Thymus (tissue), 11 donors: ENCODE measurements around the gene FGD3. TPM values are rescaled to one million over a fixed set of nuclear protein-coding genes. Genes with fewer than 3 reads are reported as not detected.

ENCODE experiments used
- DNase-seq, 9 donors: peaks; one replicate each; pipeline ENCODE4 v3.0.0-alpha.2; 2013; ENCODE audit warnings: low spot score in 9 of 9, low read depth in 6 of 9, missing footprints in 1 of 9
- H3K27ac ChIP-seq, 2 donors: one replicate each; pipeline ENCODE4 v1.5.1; 2013; ENCODE audit warnings: control low read depth in 1 of 2, low read depth in 1 of 2, low read length in 1 of 2, mild to moderate bottlenecking in 1 of 2, moderate library complexity in 1 of 2
- H3K27me3 ChIP-seq, 2 donors: one replicate each; pipeline ENCODE4 v1.5.1; 2013; ENCODE audit warnings: low read length in 1 of 2; ENCODE audit not compliant: control insufficient read depth in 2 of 2, insufficient read depth in 1 of 2
- H3K36me3 ChIP-seq, 2 donors: one replicate each; pipeline ENCODE4 v1.5.1; 2013; ENCODE audit warnings: low read length in 1 of 2, mild to moderate bottlenecking in 1 of 2, moderate library complexity in 1 of 2; ENCODE audit not compliant: control insufficient read depth in 2 of 2, insufficient read depth in 2 of 2
- H3K4me1 ChIP-seq, 2 donors: one replicate each; pipeline ENCODE4 v1.5.1; 2013; ENCODE audit warnings: low read length in 2 of 2; ENCODE audit not compliant: control insufficient read depth in 2 of 2, insufficient read depth in 2 of 2
- H3K4me3 ChIP-seq, 2 donors: one replicate each; pipeline ENCODE4 v1.5.1; 2013; ENCODE audit warnings: low read length in 2 of 2, control low read depth in 1 of 2, mild to moderate bottlenecking in 1 of 2
- H3K9me3 ChIP-seq, 2 donors: one replicate each; pipeline ENCODE4 v1.5.1; 2013; ENCODE audit warnings: low read length in 1 of 2, mild to moderate bottlenecking in 1 of 2; ENCODE audit not compliant: control insufficient read depth in 2 of 2, insufficient read depth in 1 of 2
- WGBS: extraction: QIAGEN DNeasy Blood & Tissue Kit; methylation state at CpG from one replicate; pipeline ENCODE4 v1.1.7; 2013; 5-methylcytosine and 5-hydroxymethylcytosine counted together
- polyA plus RNA-seq: library from polyadenylated mRNA; stranded (reverse); fragments of 200-250 nt; gene quantifications from one replicate; pipeline ENCODE4 v1.2.3, GENCODE V29; 2013
- total RNA-seq: library from RNA; stranded (reverse); fragments of 120-200 nt; gene quantifications from one replicate; pipeline ENCODE4 v1.2.4, GENCODE V29; 2013
- donor health status: healthy.

Gene FGD3
- total and polyA plus RNA-seq, 2 donors = 35.7 to 48.9 TPM

DNA sequence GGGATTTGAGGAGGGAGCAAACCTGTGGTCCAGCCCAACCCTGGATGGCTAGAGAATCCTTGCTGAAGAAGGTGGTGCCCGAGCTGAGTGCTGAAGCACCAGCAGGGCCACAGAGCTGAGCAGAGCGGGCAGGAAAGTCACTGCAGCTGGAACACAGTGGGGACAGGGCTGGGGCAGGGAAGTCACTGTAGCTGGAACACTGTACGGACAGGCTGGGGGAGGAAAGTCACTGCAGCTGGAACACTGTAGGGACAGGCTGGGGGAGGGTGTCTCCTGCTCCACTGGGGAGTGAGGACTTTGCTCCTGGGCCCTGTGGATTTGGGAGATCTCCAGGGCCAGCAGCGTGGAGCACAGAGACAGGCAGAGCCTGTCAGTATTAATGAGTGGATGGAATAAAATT lies 102.2 kb downstream of the FGD3 start:
- H3K27ac ChIP-seq = no peak overlapping the region
- H3K4me1 ChIP-seq = peaks cover 3 to 20% of the 10 kb centered on the region in 2 donors
- H3K9me3 ChIP-seq = no peaks in the 10 kb centered on the region
- no peak for DNase-seq
- no peaks in the 10 kb centered on the region for H3K36me3 ChIP-seq
- no peak overlapping the region for H3K4me3 ChIP-seq
- no peaks in the 10 kb centered on the region for H3K27me3 ChIP-seq
- WGBS = 96% methylated on average over 4 of the region's 4 CpGs

- no peak overlapping the region for H3K27ac ChIP-seq
- no peak for DNase-seq
- 98% methylated on average over 4 of the region's 4 CpGs for WGBS
These were observed 102.9 kb downstream of the FGD3 start for GRCh38 chr9:93050231-93050630.

DNA sequence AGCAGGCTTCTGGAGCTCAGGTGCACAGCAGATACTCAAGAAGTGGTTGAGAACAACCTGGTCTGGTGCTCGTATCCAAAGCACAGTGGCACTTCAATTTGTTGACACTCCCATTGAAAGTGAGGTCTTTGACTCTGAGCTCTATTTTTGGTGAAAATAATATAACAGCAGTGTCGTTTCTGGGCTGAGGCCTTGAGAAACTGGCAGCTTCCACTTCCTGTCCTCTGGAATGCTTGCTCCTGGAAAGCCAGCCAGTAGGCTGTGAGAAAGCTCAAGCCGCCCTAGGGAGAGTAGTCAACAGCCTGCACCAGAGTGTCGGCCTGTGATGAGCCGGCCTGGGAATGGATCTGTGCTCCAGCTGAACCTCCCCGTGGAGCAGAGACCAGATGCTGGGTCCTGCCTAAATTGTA lies 104.4 kb downstream of the FGD3 start:
- no peak overlapping the region for H3K4me3 ChIP-seq
- DNase-seq = no peak
- H3K9me3 ChIP-seq = no peaks in the 10 kb centered on the region
- H3K27me3 ChIP-seq = no peaks in the 10 kb centered on the region
- no peak overlapping the region for H3K27ac ChIP-seq
- no peaks in the 10 kb centered on the region for H3K36me3 ChIP-seq
- H3K4me1 ChIP-seq = peaks cover 3 to 23% of the 10 kb centered on the region in 2 donors
- WGBS = 92% methylated on average over 6 of the region's 6 CpGs

More at GRCh38 chr9:93050231-93050630, 102.9 kb downstream of the FGD3 start:
- Histone ChIP-seq H3K4me1 (peaks cover 3 to 23% of the 10 kb centered on the region in 2 donors), H3K36me3 (no peaks in the 10 kb centered on the region), H3K27me3 (no peaks in the 10 kb centered on the region), H3K4me3 (no peak overlapping the region), H3K9me3 (no peaks in the 10 kb centered on the region)

GRCh38 chr9:93052791-93053540 lies 105.6 kb downstream of the FGD3 start:
- no peaks in the 10 kb centered on the region for H3K36me3 ChIP-seq
- peaks cover 11 to 36% of the 10 kb centered on the region in 2 donors for H3K4me1 ChIP-seq
- DNase-seq = no peak
- 56% methylated on average over 15 of the region's 15 CpGs for WGBS
- H3K27me3 ChIP-seq = no peaks in the 10 kb centered on the region
- H3K9me3 ChIP-seq = no peaks in the 10 kb centered on the region
- H3K27ac ChIP-seq = no peak overlapping the region
- H3K4me3 ChIP-seq = no peak overlapping the region

- no peak overlapping the region for H3K4me3 ChIP-seq
- WGBS = 97% methylated on average over 5 of the region's 5 CpGs
- peaks cover 14 to 43% of the 10 kb centered on the region in 2 donors for H3K4me1 ChIP-seq
- no peak overlapping the region for H3K27ac ChIP-seq
- DNase-seq = no peak
- no peaks in the 10 kb centered on the region for H3K36me3 ChIP-seq
- no peaks in the 10 kb centered on the region for H3K9me3 ChIP-seq
- H3K27me3 ChIP-seq = no peaks in the 10 kb centered on the region
These were observed 106.5 kb downstream of the FGD3 start for GRCh38 chr9:93053781-93054331.

- Histone ChIP-seq H3K4me1 (peaks cover 20 to 53% of the 10 kb centered on the region in 2 donors), H3K27ac (no peak overlapping the region), H3K4me3 (no peak overlapping the region), H3K27me3 (no peaks in the 10 kb centered on the region), H3K9me3 (peaks cover 0 to under 1% of the 10 kb centered on the region in 2 donors), H3K36me3 (no peaks in the 10 kb centered on the region)
- DNase-seq = no peak
- WGBS = 91% methylated on average over 11 of the region's 11 CpGs
These were observed 107.7 kb downstream of the FGD3 start for GRCh38 chr9:93054758-93055704.

- no peaks in the 10 kb centered on the region for H3K36me3 ChIP-seq
- DNase-seq = no peak
- peak overlapping the region in 1 of 2 donors; percentile 72 for H3K27ac ChIP-seq
- H3K4me1 ChIP-seq = peaks cover 35 to 75% of the 10 kb centered on the region in 2 donors
- no peak overlapping the region for H3K4me3 ChIP-seq
- WGBS = 79% methylated on average over 8 of the region's 8 CpGs
- H3K9me3 ChIP-seq = peaks cover 2 to 4% of the 10 kb centered on the region in 2 donors
- no peaks in the 10 kb centered on the region for H3K27me3 ChIP-seq
These were observed 109.8 kb downstream of the FGD3 start for GRCh38 chr9:93057042-93057702.

DNA sequence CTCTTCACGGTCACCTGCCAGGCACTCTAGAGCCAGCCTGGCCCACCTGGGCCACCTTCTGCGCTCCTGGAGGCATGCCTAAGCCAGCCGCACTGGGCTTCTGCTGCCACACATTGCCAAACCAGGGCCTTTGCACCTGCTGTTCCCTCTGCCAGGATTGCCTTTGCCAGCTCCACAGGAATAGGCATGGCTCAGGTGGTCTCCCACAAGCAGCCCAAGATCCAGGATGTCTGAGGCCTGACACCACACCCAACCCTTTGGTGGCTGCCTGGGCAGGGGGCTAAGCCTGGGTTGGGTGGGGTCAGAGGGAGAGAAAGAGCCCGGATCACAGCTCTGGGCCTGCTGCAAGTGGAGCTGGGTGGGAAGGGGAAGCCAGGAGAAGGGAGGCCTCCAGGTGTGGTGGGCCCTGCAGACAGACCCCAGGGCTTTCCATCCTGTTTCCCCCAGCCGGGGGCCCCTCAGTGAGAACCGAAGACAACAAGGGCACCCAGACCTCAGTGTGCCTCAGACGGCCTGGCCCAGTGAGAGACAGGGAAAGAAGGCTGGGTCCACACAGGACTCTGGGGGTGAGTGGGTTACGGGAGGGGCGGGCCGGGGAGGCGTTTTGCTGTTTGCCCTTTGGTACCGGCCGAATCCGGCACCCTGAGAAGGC lies 110.5 kb downstream of the FGD3 start:
- Histone ChIP-seq H3K4me1 (peaks cover 42 to 77% of the 10 kb centered on the region in 2 donors), H3K4me3 (no peak overlapping the region), H3K36me3 (no peaks in the 10 kb centered on the region), H3K27me3 (no peaks in the 10 kb centered on the region), H3K27ac (peak overlapping the region; percentile 62 to 72), H3K9me3 (peaks cover 2 to 4% of the 10 kb centered on the region in 2 donors)
- 54% methylated on average over 14 of the region's 14 CpGs for WGBS
- peak in 1 of 9 donors; percentile 60 for DNase-seq
